Right renal cortex interstitium (tissue), 3 donors: ENCODE measurements around the gene ZSCAN26. TPM values are rescaled to one million over a fixed set of nuclear protein-coding genes. Genes with fewer than 3 reads are reported as not detected.
"Not testable (repeated sequence)": the region's sequence is repeated elsewhere in the genome, so short reads cannot be mapped to it uniquely, and the experiment has no call there.

Source experiments
- DNase-seq, 3 donors: peaks; one replicate each; pipeline ENCODE4 v3.0.0-alpha.2; 2013; ENCODE audit warnings: low read depth in 3 of 3, low spot score in 2 of 3
- polyA plus RNA-seq, 3 donors: library from polyadenylated mRNA; unstranded; fragments of 120-200 nt; gene quantifications; one replicate each; pipeline ENCODE4 v1.2.1, GENCODE V29; 2013; ENCODE audit not compliant: insufficient read length in 3 of 3

Gene ZSCAN26
- polyA plus RNA-seq, 3 donors, result 32.8 to 40.7 (median 35.0) TPM

DNA sequence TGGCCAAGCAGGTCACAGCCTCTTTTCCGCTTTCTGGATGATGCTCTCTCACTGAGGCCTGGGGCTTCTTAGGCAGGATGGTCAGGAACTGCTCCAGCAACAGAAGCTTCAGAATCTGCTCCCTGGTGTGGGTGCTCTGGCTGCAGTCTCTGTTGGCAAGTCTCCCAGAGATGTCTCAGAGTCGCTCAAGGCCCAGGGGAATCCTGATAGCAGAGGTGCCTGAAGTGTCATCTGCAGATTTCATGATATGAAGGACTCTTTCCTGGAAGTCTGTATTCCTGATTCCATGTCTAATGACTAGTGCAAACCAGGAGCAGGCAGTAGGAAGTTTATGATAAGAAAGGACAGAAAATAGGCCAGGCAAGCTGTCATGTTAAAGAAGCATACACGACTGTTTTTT lies 48.7 kb downstream of the ZSCAN26 start:
- no peak for DNase-seq

DNA sequence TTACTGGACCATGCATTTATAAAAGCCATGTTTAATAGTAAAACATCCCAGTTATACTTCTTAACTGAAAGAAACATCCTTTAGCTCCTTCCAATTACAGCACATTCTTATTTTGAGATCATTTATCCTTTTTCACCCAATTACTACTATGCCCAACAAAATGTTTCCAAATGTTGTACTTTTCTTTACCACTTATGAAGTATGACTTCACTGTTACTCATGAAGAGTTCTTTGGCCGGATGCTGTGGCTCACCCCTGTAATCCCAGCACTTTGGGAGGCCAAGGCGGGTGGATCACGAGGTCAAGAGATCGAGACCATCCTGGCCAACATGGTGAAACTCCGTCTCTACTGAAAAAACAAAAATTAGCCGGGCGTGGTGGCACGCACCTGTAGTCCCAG lies 50.9 kb downstream of the ZSCAN26 start:
- DNase-seq, result not testable (repeated sequence)

DNA sequence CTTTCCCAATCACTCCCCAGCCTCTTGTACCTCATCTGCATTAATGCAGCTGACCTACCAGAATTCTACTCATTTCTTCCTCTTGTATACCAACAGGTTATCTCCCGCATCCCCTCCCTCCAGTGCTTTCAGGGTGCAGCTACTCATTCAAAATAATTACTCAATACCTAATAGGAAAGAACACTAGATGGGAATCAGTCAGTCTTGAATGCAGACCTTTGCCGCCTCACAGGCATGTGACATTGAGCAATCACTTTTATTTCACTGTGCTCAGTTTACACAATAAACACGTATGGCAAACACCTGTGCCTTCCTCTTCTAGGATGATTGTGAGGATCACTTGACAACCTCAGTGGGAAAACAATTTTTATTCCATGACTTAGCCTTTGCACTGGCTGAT lies 55.7 kb downstream of the ZSCAN26 start:
- no peak for DNase-seq

DNA sequence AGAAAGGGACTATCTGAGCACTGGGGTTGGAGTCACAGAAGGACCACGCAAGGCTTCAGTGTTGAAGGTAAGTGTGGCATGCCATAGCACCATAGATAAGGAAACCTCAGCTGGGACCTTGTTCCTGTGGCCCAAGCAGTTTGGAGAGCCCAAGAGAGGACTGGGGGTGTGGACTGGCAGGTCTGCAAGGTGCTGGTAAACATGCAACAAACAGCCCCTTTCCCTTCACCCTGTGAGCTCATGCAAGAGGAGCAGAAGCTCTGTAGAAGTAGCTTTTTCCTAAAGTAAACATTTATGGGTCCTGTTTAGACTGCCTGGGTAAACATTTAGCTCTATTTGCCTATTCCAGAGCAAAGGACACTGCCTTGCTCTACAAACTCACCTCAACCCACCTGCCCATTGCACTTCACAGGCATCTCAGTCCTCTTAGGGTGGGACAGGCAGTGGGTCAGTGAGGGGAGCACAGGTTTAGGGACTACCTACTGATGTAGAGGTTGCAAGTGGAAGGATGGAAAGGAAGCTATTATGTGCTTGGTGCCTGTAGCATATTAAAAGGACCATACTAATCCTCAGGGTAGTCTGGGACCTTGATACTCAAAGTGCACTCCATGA lies 57.0 kb downstream of the ZSCAN26 start:
- DNase-seq, result no peak

DNA sequence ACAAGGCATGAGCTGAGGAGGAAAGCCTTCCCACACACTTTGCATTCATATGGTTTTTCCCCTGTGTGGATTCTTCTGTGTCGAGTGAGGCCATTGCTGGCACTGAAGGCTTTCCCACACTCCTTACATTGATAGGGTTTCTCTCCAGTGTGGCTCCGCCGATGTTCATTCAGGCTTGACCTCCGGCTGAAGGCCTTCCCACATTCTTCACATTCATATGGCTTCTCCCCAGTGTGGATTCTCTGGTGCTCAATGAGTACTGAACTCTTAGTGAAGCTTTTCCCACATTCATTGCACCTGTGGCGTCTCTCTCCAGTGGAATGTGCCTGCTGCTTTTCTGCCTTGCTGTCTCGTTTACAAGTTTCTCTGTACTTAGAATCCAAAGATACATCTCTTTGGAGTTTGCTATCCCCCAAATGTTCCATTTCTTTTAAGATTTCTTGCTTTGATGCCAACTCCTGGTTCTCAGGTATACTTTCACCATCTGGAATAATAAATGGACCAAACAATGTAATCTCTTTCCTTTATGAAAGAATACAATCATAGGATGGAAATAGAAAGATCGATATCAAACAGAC lies 59.5 kb downstream of the ZSCAN26 start:
- no peak for DNase-seq

Other genes starting within 250 kb of the ZSCAN26 start
- 1 to 10 TPM; 4.3 to 4.8 (median 4.7) TPM for gene ZNF165, start 186.6 kb upstream of the ZSCAN26 start, polyA plus RNA-seq
- 10 to 100 TPM; 11.2 to 15.0 (median 12.1) TPM for gene ZSCAN16, start 142.5 kb upstream of the ZSCAN26 start, polyA plus RNA-seq
- gene ZKSCAN8, start 125.3 kb upstream of the ZSCAN26 start, polyA plus RNA-seq, result 10 to 100 TPM; 36.8 to 44.7 (median 39.8) TPM
- 10 to 100 TPM; 28.3 to 34.2 (median 30.5) TPM for gene ZSCAN9, start 41.9 kb upstream of the ZSCAN26 start, polyA plus RNA-seq
- gene ZKSCAN4, start 14.9 kb upstream of the ZSCAN26 start, polyA plus RNA-seq, result 10 to 100 TPM; 11.9 to 12.9 (median 12.2) TPM
- gene NKAPL, start 7.8 kb upstream of the ZSCAN26 start, polyA plus RNA-seq, result 1 to 10 TPM; 2.6 to 2.9 (median 2.7) TPM
- gene PGBD1, start 14.4 kb downstream of the ZSCAN26 start, polyA plus RNA-seq, result 10 to 100 TPM in 1 of 3 donors, 1 to 10 TPM in 2; 9.6 to 10.5 (median 9.8) TPM
- gene ZSCAN31, start 69.0 kb downstream of the ZSCAN26 start, polyA plus RNA-seq, result 10 to 100 TPM; 10.7 to 11.9 (median 11.8) TPM
- gene ZKSCAN3, start 82.8 kb downstream of the ZSCAN26 start, polyA plus RNA-seq, result 10 to 100 TPM in 1 of 3 donors, 1 to 10 TPM in 2; 9.0 to 10.5 (median 9.8) TPM
- 10 to 100 TPM; 14.5 to 17.2 (median 15.5) TPM for gene ZSCAN12, start 132.6 kb downstream of the ZSCAN26 start, polyA plus RNA-seq
- 10 to 100 TPM; 12.4 to 16.6 (median 16.1) TPM for gene ZSCAN23, start 176.3 kb downstream of the ZSCAN26 start, polyA plus RNA-seq
- not detected for gene GPX6, start 248.7 kb downstream of the ZSCAN26 start, polyA plus RNA-seq